Activated CD4-positive, alpha-beta memory T cell treated with anti-CD3 and anti-CD28 coated beads for 36 hours (primary cell): Measurements from ENCODE around the gene BCL2. TPM values are rescaled to one million over a fixed set of nuclear protein-coding genes. Genes with fewer than 3 reads are reported as not detected.

ENCODE experiments used
- CTCF ChIA-PET: fragments of 350-600 bp; sonication (Branson Sonifier 250); formaldehyde crosslinking; loops from one replicate; lab custom pipeline; 2021; ENCODE audit warnings: antibody characterized with exemption, inconsistent platforms; lab: Charles Lee
- POLR2A ChIA-PET: fragments of 350-600 bp; sonication (Branson Sonifier 250); formaldehyde crosslinking; loops from one replicate; lab custom pipeline; 2021; ENCODE audit warnings: antibody characterized with exemption; lab: Charles Lee
- DNase-seq: peaks from one replicate; pipeline ENCODE4 v3.0.0-alpha.2; 2020
- H3K27ac Mint-ChIP-seq: one replicate; pipeline ENCODE4 v1.8.0; 2021; ENCODE audit warnings: mixed read lengths
- H3K27me3 Mint-ChIP-seq: one replicate; pipeline ENCODE4 v1.8.0; 2021; ENCODE audit warnings: mixed read lengths
- H3K36me3 Mint-ChIP-seq: one replicate; pipeline ENCODE4 v1.8.0; 2021; ENCODE audit warnings: mixed read lengths
- H3K4me1 Mint-ChIP-seq: one replicate; pipeline ENCODE4 v1.8.0; 2021; ENCODE audit warnings: low read depth, mixed read lengths
- H3K4me3 Mint-ChIP-seq: one replicate; pipeline ENCODE4 v1.8.0; 2021; ENCODE audit warnings: mild to moderate bottlenecking, mixed read lengths
- H3K9me3 Mint-ChIP-seq: one replicate; pipeline ENCODE4 v1.8.0; 2021; ENCODE audit warnings: mixed read lengths
- intact Hi-C: fragments of 100-400 bp; cut with micrococcal nuclease; formaldehyde crosslinking; loops from one replicate; pipeline ENCODE4 v1.15.1; 2023
- total RNA-seq, 2 experiments: library from RNA; stranded (reverse); gene quantifications; one replicate each; pipeline ENCODE4 v1.2.3, GENCODE V29; 2021

BCL2 gene
- total RNA-seq, 2 experiments from 2014 or later = 66.9 to 67.9 TPM

DNA sequence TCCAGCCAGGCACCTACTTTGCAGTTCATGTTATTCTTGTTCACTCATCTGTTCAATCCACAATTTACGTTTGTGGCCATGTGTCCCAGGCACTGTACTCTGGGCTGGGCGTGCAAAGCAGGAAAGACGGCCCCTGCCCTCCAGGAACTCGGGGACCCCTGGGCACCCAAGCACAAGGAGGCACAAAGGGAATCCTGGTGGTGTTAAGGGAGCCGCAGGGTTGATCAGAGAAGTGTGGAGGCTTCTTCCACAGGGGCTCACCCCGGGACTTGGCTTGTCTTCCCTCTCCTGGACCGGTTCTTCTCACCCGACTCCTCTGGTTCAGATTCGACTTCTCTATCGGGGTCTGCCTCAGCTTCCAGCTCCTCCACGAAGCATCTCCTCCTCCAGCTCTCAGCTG is 230.5 kb downstream of the BCL2 start:
- H3K9me3 Mint-ChIP-seq = no peaks in the 10 kb centered on the region
- POLR2A ChIA-PET = no interaction called here
- H3K27ac Mint-ChIP-seq = no peak overlapping the region
- CTCF ChIA-PET = no interaction called here
- no peak for DNase-seq
- peaks cover 4% of the 10 kb centered on the region for H3K27me3 Mint-ChIP-seq
- H3K4me1 Mint-ChIP-seq = peaks cover 2% of the 10 kb centered on the region
- H3K4me3 Mint-ChIP-seq = no peak overlapping the region
- intact Hi-C loops = no loop called here
- H3K36me3 Mint-ChIP-seq = no peaks in the 10 kb centered on the region

- CTCF ChIA-PET = interaction anchor here (1.4 kb wide), 1 partner anchor 72 kb away, joined by 5 read pairs; no protein-coding TSS in a partner anchor
- H3K27ac Mint-ChIP-seq = no peak overlapping the region
- H3K4me1 Mint-ChIP-seq = peaks cover 6% of the 10 kb centered on the region
- DNase-seq = no peak
- H3K27me3 Mint-ChIP-seq = peaks cover 4% of the 10 kb centered on the region
- intact Hi-C loops = no loop called here
- H3K36me3 Mint-ChIP-seq = no peaks in the 10 kb centered on the region
- no peak overlapping the region for H3K4me3 Mint-ChIP-seq
- POLR2A ChIA-PET = no interaction called here
- no peaks in the 10 kb centered on the region for H3K9me3 Mint-ChIP-seq
These were observed 231.3 kb downstream of the BCL2 start for GRCh38 chr18:63088262-63088661.

DNA sequence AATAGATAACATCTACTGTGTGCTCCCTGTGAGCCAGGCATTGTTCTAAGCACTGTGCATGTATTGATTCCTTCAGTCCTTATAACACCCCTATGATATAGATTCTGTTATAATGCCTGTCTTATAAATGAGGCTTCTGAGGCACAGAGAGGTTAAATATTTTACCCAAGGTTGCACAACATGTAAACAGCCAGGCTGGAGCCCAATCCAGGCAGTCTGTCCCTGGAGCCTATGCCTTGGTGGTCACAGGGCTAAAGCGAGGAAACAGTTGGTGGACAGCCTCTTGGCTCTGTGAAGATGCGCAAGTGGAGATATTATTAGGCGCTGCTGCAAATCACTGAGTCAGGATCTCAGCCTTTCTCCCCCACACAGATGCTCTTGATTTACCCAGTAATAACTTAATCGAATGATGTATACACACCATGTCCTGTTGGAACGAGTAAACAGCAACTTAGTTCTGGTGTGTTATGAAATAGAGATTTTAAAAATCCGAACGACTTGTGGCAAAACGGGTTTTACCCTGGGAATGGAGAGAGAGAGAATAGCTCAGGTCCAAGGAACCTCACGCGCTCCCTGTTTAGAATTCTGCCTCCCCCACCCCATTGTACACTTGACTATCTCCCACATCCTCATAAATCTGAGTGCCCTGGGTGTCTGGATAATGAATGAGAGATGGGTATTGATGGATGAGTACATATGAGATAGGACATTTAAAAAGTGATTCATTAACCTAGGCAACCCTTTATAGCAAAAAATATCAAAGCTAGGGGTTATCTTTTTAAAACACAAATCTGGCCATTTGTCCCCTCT is 231.9 kb downstream of the BCL2 start:
- H3K27ac Mint-ChIP-seq = no peak overlapping the region
- H3K9me3 Mint-ChIP-seq = no peaks in the 10 kb centered on the region
- no peak for DNase-seq
- intact Hi-C loops = no loop called here
- no peak overlapping the region for H3K4me3 Mint-ChIP-seq
- POLR2A ChIA-PET = no interaction called here
- peaks cover 4% of the 10 kb centered on the region for H3K27me3 Mint-ChIP-seq
- H3K4me1 Mint-ChIP-seq = peaks cover 7% of the 10 kb centered on the region
- no peaks in the 10 kb centered on the region for H3K36me3 Mint-ChIP-seq
- CTCF ChIA-PET = interaction anchor here (1.4 kb wide), 1 partner anchor 71 kb away, joined by 5 read pairs; no protein-coding TSS in a partner anchor

- peaks cover 7% of the 10 kb centered on the region for H3K4me1 Mint-ChIP-seq
- intact Hi-C loops = no loop called here
- ChIA-PET POLR2A (no interaction called here), CTCF (interaction anchor here (0.8 kb wide), 1 partner anchor 233 kb away, joined by 4 read pairs; no protein-coding TSS in a partner anchor)
- no peaks in the 10 kb centered on the region for H3K9me3 Mint-ChIP-seq
- no peak for DNase-seq
- H3K27ac Mint-ChIP-seq = no peak overlapping the region
- peaks cover 4% of the 10 kb centered on the region for H3K27me3 Mint-ChIP-seq
- H3K4me3 Mint-ChIP-seq = no peak overlapping the region
- H3K36me3 Mint-ChIP-seq = no peaks in the 10 kb centered on the region
These were observed 234.0 kb downstream of the BCL2 start for GRCh38 chr18:63085611-63086010.

DNA sequence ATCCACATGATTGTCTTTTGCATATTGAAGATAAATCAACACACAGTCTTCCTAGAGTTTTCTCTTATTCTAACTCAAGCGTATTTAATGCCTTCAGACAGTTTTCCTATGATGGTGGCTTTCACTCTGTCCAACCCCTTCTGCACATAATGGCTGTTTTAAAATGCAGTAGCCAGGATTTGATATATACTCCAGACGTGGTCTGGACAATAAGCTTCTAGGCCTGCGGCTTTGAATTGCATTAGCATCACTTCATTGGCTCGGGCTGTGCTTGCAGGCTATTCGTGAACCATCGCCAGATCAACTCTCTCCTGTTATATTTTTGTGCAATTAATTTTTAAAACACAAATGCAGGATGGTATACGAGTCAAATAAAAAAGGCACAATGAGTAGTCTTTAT is 235.3 kb downstream of the BCL2 start:
- CTCF ChIA-PET = no interaction called here
- peaks cover 4% of the 10 kb centered on the region for H3K36me3 Mint-ChIP-seq
- no peak overlapping the region for H3K4me3 Mint-ChIP-seq
- H3K4me1 Mint-ChIP-seq = peaks cover 7% of the 10 kb centered on the region
- no peak overlapping the region for H3K27ac Mint-ChIP-seq
- H3K27me3 Mint-ChIP-seq = peaks cover 3% of the 10 kb centered on the region
- peaks cover 7% of the 10 kb centered on the region for H3K9me3 Mint-ChIP-seq
- intact Hi-C loops = no loop called here
- DNase-seq = no peak
- POLR2A ChIA-PET = no interaction called here

DNA sequence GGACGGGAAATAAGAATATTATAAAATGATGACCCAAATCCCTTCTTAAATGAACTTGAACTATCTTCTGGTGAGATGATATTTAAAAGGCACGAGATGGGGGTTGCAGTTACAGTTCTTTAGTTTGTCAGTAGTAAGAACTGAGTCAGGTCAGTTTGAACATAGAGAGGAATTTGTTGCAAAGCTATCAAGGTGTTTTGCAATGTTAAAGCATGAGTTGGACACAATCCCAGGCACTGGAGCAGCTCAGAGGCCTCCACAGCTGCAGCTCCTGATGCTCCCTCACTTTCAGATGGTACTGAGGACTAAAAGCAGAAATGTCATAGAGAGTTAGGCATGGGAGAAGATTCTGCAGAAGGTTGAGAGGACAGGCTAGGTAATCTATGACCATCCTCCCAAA is 236.0 kb downstream of the BCL2 start:
- Mint-ChIP-seq H3K27ac (no peak overlapping the region), H3K9me3 (peaks cover 9% of the 10 kb centered on the region), H3K4me3 (no peak overlapping the region), H3K27me3 (peaks cover 3% of the 10 kb centered on the region), H3K4me1 (peaks cover 7% of the 10 kb centered on the region), H3K36me3 (peaks cover 4% of the 10 kb centered on the region)
- POLR2A ChIA-PET = no interaction called here
- intact Hi-C loops = no loop called here
- CTCF ChIA-PET = no interaction called here
- no peak for DNase-seq

DNA sequence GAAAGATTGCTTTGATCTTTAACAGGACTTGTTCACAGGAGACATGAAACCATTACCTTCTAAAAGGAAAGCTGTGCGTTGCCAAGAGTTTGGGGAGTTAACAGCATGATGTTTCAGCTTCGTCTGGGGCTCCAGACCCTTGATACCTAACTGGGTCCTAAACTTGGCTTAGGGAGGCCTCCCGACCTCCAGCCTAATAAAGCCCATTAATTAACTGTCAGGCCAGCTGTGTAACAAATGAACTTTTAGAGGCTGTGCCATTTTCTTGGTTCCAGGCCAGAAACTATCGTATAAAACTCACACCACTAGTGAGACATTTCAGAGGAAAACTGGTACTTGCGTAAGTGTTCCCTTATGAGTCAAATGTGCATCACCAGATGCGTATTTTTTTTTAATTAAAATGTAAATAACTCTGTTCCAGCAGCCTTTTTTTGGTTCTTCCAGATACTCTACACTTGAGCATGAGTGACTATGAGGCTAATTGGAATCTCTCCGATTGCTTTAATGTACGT is 236.5 kb downstream of the BCL2 start:
- Mint-ChIP-seq H3K27ac (no peak overlapping the region), H3K4me1 (peaks cover 7% of the 10 kb centered on the region), H3K27me3 (peaks cover 4% of the 10 kb centered on the region), H3K36me3 (peaks cover 4% of the 10 kb centered on the region), H3K9me3 (peaks cover 9% of the 10 kb centered on the region), H3K4me3 (no peak overlapping the region)
- DNase-seq = no peak
- intact Hi-C loops = no loop called here
- CTCF ChIA-PET = no interaction called here
- POLR2A ChIA-PET = interaction anchor here (0.5 kb wide), 1 partner anchor 23 kb away, joined by 3 read pairs; no protein-coding TSS in a partner anchor

DNA sequence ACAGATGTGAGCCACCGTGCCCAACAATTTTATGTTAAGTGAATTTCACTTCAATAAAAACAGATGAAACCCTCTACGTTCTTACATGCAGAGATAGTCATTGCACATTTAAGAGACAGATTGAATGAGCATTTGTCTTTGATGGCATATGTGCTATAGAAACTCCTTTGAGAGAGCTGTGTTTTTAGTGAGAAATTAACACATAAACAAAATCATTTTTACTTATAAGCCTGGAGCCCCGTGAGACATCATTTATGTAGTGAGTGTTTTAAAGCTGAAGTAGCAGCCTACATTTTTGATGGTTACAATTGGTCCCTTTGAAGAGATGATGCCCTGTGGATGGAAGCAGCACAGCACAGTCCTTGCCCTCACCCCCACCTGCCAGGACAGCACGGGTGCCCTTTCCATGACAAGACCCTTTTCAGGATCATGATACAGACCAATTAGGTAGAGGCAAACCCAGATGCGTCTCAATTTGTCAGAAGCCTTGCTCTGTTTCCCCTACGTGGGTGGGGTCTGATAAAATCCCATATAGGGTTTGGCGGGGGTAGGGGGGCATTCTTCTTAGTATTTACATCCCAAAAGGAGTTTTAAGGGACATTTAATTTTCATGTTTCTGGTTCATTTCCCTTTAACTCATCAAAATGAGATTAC is 237.1 kb downstream of the BCL2 start:
- intact Hi-C loops = no loop called here
- H3K27ac Mint-ChIP-seq = no peak overlapping the region
- H3K4me1 Mint-ChIP-seq = peaks cover 7% of the 10 kb centered on the region
- ChIA-PET CTCF (no interaction called here), POLR2A (interaction anchor here (0.5 kb wide), 1 partner anchor 22 kb away, joined by 3 read pairs; no protein-coding TSS in a partner anchor)
- no peak for DNase-seq
- peaks cover 4% of the 10 kb centered on the region for H3K36me3 Mint-ChIP-seq
- H3K9me3 Mint-ChIP-seq = peaks cover 9% of the 10 kb centered on the region
- peaks cover 5% of the 10 kb centered on the region for H3K27me3 Mint-ChIP-seq
- H3K4me3 Mint-ChIP-seq = no peak overlapping the region

GRCh38 chr18:63079114-63079513 is 240.5 kb downstream of the BCL2 start:
- peaks cover 13% of the 10 kb centered on the region for H3K27me3 Mint-ChIP-seq
- H3K4me3 Mint-ChIP-seq = no peak overlapping the region
- H3K4me1 Mint-ChIP-seq = peaks cover 15% of the 10 kb centered on the region
- ChIA-PET CTCF (no interaction called here), POLR2A (no interaction called here)
- intact Hi-C loops = no loop called here
- peaks cover 4% of the 10 kb centered on the region for H3K36me3 Mint-ChIP-seq
- no peak for DNase-seq
- H3K27ac Mint-ChIP-seq = no peak overlapping the region
- H3K9me3 Mint-ChIP-seq = peaks cover 9% of the 10 kb centered on the region

GRCh38 chr18:63078471-63078870 is 241.1 kb downstream of the BCL2 start:
- H3K9me3 Mint-ChIP-seq = peaks cover 9% of the 10 kb centered on the region
- no peak for DNase-seq
- intact Hi-C loops = no loop called here
- CTCF ChIA-PET = no interaction called here
- H3K27ac Mint-ChIP-seq = no peak overlapping the region
- peaks cover 4% of the 10 kb centered on the region for H3K36me3 Mint-ChIP-seq
- POLR2A ChIA-PET = interaction anchor here (0.6 kb wide), 1 partner anchor 24 kb away, joined by 3 read pairs; no protein-coding TSS in a partner anchor
- H3K27me3 Mint-ChIP-seq = peaks cover 13% of the 10 kb centered on the region
- H3K4me1 Mint-ChIP-seq = peaks cover 13% of the 10 kb centered on the region
- no peak overlapping the region for H3K4me3 Mint-ChIP-seq

GRCh38 chr18:63074981-63075404 is 244.6 kb downstream of the BCL2 start:
- Mint-ChIP-seq H3K4me1 (peaks cover 11% of the 10 kb centered on the region), H3K9me3 (peaks cover 8% of the 10 kb centered on the region), H3K27me3 (peaks cover 13% of the 10 kb centered on the region), H3K4me3 (peak overlapping the region; percentile 78), H3K27ac (no peak overlapping the region), H3K36me3 (peaks cover 3% of the 10 kb centered on the region)
- ChIA-PET POLR2A (no interaction called here), CTCF (interaction anchor here (1.1 kb wide), 1 partner anchor 52 kb away, joined by 4 read pairs; no protein-coding TSS in a partner anchor)
- intact Hi-C loops = loop anchor here (5.0 kb wide), 1 partner anchor 58 kb away; no protein-coding TSS in a partner anchor
- DNase-seq = peak; percentile 75

DNA sequence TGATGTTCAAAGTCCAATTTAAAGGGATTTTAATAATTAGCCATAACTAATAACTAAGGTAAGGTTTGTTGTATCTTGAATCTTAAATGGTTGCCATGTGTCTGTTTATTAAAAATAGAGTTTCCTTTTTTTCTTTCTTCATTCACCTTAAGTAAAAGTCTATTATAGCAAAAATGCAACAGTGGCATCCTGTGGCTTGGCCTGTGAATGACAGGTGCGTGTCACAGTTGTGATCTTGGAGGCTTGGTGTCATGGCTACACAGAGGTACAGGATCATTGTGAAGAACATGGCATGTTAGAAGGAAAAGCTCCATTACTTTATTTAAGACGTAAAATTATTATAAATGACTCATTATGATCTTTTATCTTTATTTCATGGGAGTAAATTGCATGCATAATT is 246.1 kb downstream of the BCL2 start:
- H3K36me3 Mint-ChIP-seq = no peaks in the 10 kb centered on the region
- ChIA-PET POLR2A (no interaction called here), CTCF (interaction anchor here (0.6 kb wide), 1 partner anchor 393 kb away, joined by 4 read pairs; no protein-coding TSS in a partner anchor)
- no peak overlapping the region for H3K27ac Mint-ChIP-seq
- no peaks in the 10 kb centered on the region for H3K9me3 Mint-ChIP-seq
- H3K4me3 Mint-ChIP-seq = no peak overlapping the region
- peaks cover 10% of the 10 kb centered on the region for H3K27me3 Mint-ChIP-seq
- peak; percentile 37 for DNase-seq
- intact Hi-C loops = loop anchor here (5.0 kb wide), 1 partner anchor 56 kb away; no protein-coding TSS in a partner anchor
- H3K4me1 Mint-ChIP-seq = peaks cover 11% of the 10 kb centered on the region
